K562 (cell line): ENCODE results near the gene MKLN1. TPM values are rescaled to one million over a fixed set of nuclear protein-coding genes. Genes with fewer than 3 reads are reported as not detected.
A peak's percentile ranks its signal among the peaks of the same experiment; 100 is the strongest.

ENCODE experiments used
- ARHGAP35 ChIP-seq: fragments of 450-650 bp; IDR thresholded peaks from 2 replicates; pipeline ENCODE4 v1.6.1; 2018; ENCODE audit not compliant: partially characterized antibody
- BACH1 ChIP-seq: fragments of 200-800 bp; sonication (Bioruptor generic); IDR thresholded peaks from 2 replicates; pipeline ENCODE4 v1.6.1; 2016; ENCODE audit warnings: missing genetic modification characterization, missing compliant biosample characterization
- CSDE1 ChIP-seq, 2 experiments: fragments of 450-650 bp; IDR thresholded peaks; 2 replicates each; pipeline ENCODE4 v1.6.1; 2016; ENCODE audit warnings: mild to moderate bottlenecking in 1 of 2
- CTCF ChIP-seq, 3 experiments: IDR thresholded peaks in 2 of 3; conservative IDR thresholded peaks in 1 of 3; 2 replicates each; pipeline ENCODE4 v1.5.1; 2011 to 2012; ENCODE audit warnings: low read length in 3 of 3, mild to moderate bottlenecking in 3 of 3, control low read depth in 2 of 3, improper control_type of control experiment in 1 of 3, inconsistent platforms in 1 of 3, low read depth in 1 of 3, mixed read lengths in 1 of 3, moderate library complexity in 1 of 3; ENCODE audit not compliant: insufficient read depth in 2 of 3
- CTCFL ChIP-seq: IDR thresholded peaks from 2 replicates; pipeline ENCODE4 v1.6.1; 2011; ENCODE audit warnings: borderline replicate concordance, low read depth, mild to moderate bottlenecking, moderate library complexity, low read length; ENCODE audit not compliant: insufficient read depth, poor library complexity, severe bottlenecking
- DIDO1 ChIP-seq: fragments of 450-650 bp; IDR thresholded peaks from 2 replicates; pipeline ENCODE4 v1.6.1; 2016; ENCODE audit warnings: low read depth, missing biosample characterization, missing genetic modification characterization
- DPF2 ChIP-seq: fragments of 450-650 bp; IDR thresholded peaks from 2 replicates; pipeline ENCODE4 v1.6.1; 2016
- FUS ChIP-seq: fragments of 200-400 bp; formaldehyde crosslinking; optimal IDR thresholded peaks from 2 replicates; pipeline ENCODE3; 2017; ENCODE audit warnings: low read depth, low read length
- GTF2E2 ChIP-seq: fragments of 200-800 bp; sonication (Bioruptor generic); IDR thresholded peaks from 2 replicates; pipeline ENCODE4 v1.6.1; 2016; ENCODE audit warnings: missing genetic modification characterization, missing compliant biosample characterization
- LARP7 ChIP-seq: fragments of 450-650 bp; IDR thresholded peaks from 2 replicates; pipeline ENCODE4 v1.6.1; 2016
- NFE2 ChIP-seq: IDR thresholded peaks from 2 replicates; pipeline ENCODE4 v1.6.1; 2014; ENCODE audit warnings: antibody characterized with exemption, low read depth
- NR2C2 ChIP-seq, 2 experiments: fragments of 200-800 bp in 1 of 2; sonication (Bioruptor generic) in 1 of 2; sonication (generic) in 1 of 2; formaldehyde crosslinking in 1 of 2; IDR thresholded peaks; 2 replicates each; pipeline versions ENCODE4 v1.6.1 to v1.8.0; 2016 to 2022; ENCODE audit warnings: mild to moderate bottlenecking in 1 of 2, missing compliant biosample characterization in 1 of 2, missing genetic modification characterization in 1 of 2, missing genetic modification reagents in 1 of 2
- NR2F6 ChIP-seq: fragments of 450-650 bp; formaldehyde crosslinking; IDR thresholded peaks from 2 replicates; pipeline ENCODE4 v1.4.0; 2020; ENCODE audit warnings: mild to moderate bottlenecking
- PML ChIP-seq: IDR thresholded peaks from 2 replicates; pipeline ENCODE4 v1.6.1; 2012; ENCODE audit warnings: low read length, inconsistent platforms
- SREBF2 ChIP-seq: sonication (generic); formaldehyde crosslinking; IDR thresholded peaks from 2 replicates; pipeline ENCODE4 v1.4.0; 2020; ENCODE audit warnings: mild to moderate bottlenecking, missing genetic modification reagents
- SUPT5H ChIP-seq: fragments of 450-650 bp; IDR thresholded peaks from 2 replicates; pipeline ENCODE4 v1.6.1; 2016
- TARDBP ChIP-seq: fragments of 450-650 bp; IDR thresholded peaks from 2 replicates; pipeline ENCODE4 v1.6.1; 2016
- TOE1 ChIP-seq, 2 experiments: fragments of 450-650 bp in 1 of 2; sonication (generic) in 1 of 2; formaldehyde crosslinking in 1 of 2; IDR thresholded peaks; 2 replicates each; pipeline versions ENCODE4 v1.7.1 to v1.8.0; 2016 to 2022; ENCODE audit warnings: borderline replicate concordance in 2 of 2, mild to moderate bottlenecking in 2 of 2, antibody characterized with exemption in 1 of 2, inconsistent platforms in 1 of 2, low read depth in 1 of 2, missing genetic modification reagents in 1 of 2, moderate library complexity in 1 of 2
- TRIM25 ChIP-seq: fragments of 450-650 bp; IDR thresholded peaks from 2 replicates; pipeline ENCODE4 v1.7.0; 2016; ENCODE audit warnings: borderline replicate concordance
- ZBTB7A ChIP-seq: IDR thresholded peaks from 2 replicates; pipeline ENCODE4 v1.6.1; 2011; ENCODE audit warnings: low read depth, mild to moderate bottlenecking, low read length, moderate library complexity, borderline replicate concordance; ENCODE audit not compliant: control insufficient read depth
- ZNF140 ChIP-seq: fragments of 250-450 bp; sonication (Bioruptor Pico); IDR thresholded peaks from 2 replicates; pipeline ENCODE4 v1.8.0; 2021; ENCODE audit warnings: moderate library complexity, mild to moderate bottlenecking, inconsistent platforms
- ZNF165 ChIP-seq: fragments of 250-450 bp; sonication (Bioruptor Pico); IDR thresholded peaks from 2 replicates; pipeline ENCODE4 v1.4.0; 2020; ENCODE audit warnings: borderline replicate concordance
- ZNF696 ChIP-seq: fragments of 250-450 bp; sonication (Bioruptor Pico); conservative IDR thresholded peaks from 2 replicates; pipeline ENCODE4 v1.4.0; 2020; ENCODE audit warnings: mild to moderate bottlenecking, moderate library complexity
- polyA plus RNA-seq, 8 experiments: library from polyadenylated mRNA; depleted of rRNA in 4 of 8; stranded (reverse) in 5 of 8; unstranded in 3 of 8; fragments of >200 nt; fragmentation: Nextera tagmentation in 2 of 8; fragmentation: Illumina TruSeq in 1 of 8; extraction: Ambion mirVana in 2 of 8; extraction: Trizol in 1 of 8; gene quantifications; 2 replicates each; pipeline versions ENCODE4 v1.2.1 to v1.2.3, GENCODE V29; 2011 to 2014; ENCODE audit warnings: inconsistent platforms in 1 of 8, missing spikeins in 1 of 8
- total RNA-seq, 7 experiments: library from RNA; depleted of rRNA in 6 of 7; stranded (reverse); fragments of >200 nt in 6 of 7; fragmentation: Illumina TruSeq in 2 of 7; extraction: Trizol in 2 of 7; gene quantifications; 2 replicates each; pipeline versions ENCODE4 v1.2.1 to v1.2.3, GENCODE V29; 2011 to 2021; ENCODE audit warnings: low replicate concordance in 1 of 7

The MKLN1 gene
- total and polyA plus RNA-seq, 9 of the 15 experiments (the other 6 are each of a cell fraction or from before 2014, with no cell fraction given), result 18.6 to 80.4 (median 56.0) TPM

GRCh38 chr7:131327626-131328376 lies at the start of gene MKLN1 (continued):
- TF ChIP-seq NFE2 (no peak), SUPT5H (peak; percentile 99), TARDBP (no peak), NR2F6 (peak; percentile 73; the same call in 1 of the 2 replicates), DPF2 (peak; percentile 31; the same call in 1 of the 2 replicates), CTCFL (peak; percentile 4), ARHGAP35 (no peak), ZNF696 (CRISPR knock-in tag) (no peak), NR2C2 (CRISPR knock-in tag; IDR thresholded peaks at IDR 0.05) (peak; percentile 58; the same call in 1 of the 2 replicates), NR2C2 (tag; IDR thresholded peaks at IDR 0.05) (peak; percentile 63; the same call in 1 of the 2 replicates), ZNF140 (CRISPR knock-in tag) (no peak), DIDO1 (tag) (no peak; the same call in 1 of the 2 replicates), PML (peak; percentile 88), ZBTB7A (peak; percentile 65), TRIM25 (no peak), CTCF (IDR thresholded peaks at IDR 0.05 in 2 of 3, conservative IDR thresholded peaks at IDR 0.05 in 1 of 3; ENCODE audit: insufficient read depth in 2 of 3, low read depth in 1 of 3, low read length in 3 of 3) (0 out of 6 replicates have a peak, but pooled peaks of 1 of the 3 experiments have one; percentile 3), LARP7 (no peak), FUS (peak; percentile 35), GTF2E2 (tag) (peak; percentile 97), SREBF2 (CRISPR knock-in tag) (no peak), CSDE1 (IDR thresholded peaks at IDR 0.05) (peak in 1 of 2 experiments; percentile 86; a peak in 2 of 4 replicates), ZNF165 (CRISPR knock-in tag) (peak; percentile 85), BACH1 (tag) (no peak; the same call in 1 of the 2 replicates), TOE1 (IDR thresholded peaks at IDR 0.05; ENCODE audit: borderline replicate concordance) (peak; percentile 87), TOE1 (CRISPR knock-in tag; IDR thresholded peaks at IDR 0.05; ENCODE audit: borderline replicate concordance, low read depth) (no peak)
